H1 (cell line): ENCODE results near the gene SLC2A13.

ENCODE experiments used
- EZH2 ChIP-seq: fragments of 200-600 bp; sonication (generic); IDR thresholded peaks from 2 replicates; pipeline ENCODE4 v1.7.1; 2012; ENCODE audit warnings: low read depth, mild to moderate bottlenecking, moderate library complexity, low read length, inconsistent platforms; ENCODE audit not compliant: severe bottlenecking
- GTF2F1 ChIP-seq: IDR thresholded peaks from 2 replicates; pipeline ENCODE4 v1.6.1; 2012; ENCODE audit warnings: low read depth, low read length, improper control_type of control experiment, borderline replicate concordance
- POLR2A ChIP-seq, 2 experiments: IDR thresholded peaks; 1 replicate in 1 of 2; 2 replicates in 1 of 2; pipeline ENCODE4 v1.6.1; 2011; ENCODE audit warnings: low read depth in 2 of 2, low read length in 2 of 2, mild to moderate bottlenecking in 2 of 2; ENCODE audit errors: control extremely low read depth in 1 of 2
- POLR2AphosphoS5 ChIP-seq: IDR thresholded peaks from 2 replicates; pipeline ENCODE4 v1.6.1; 2011; ENCODE audit warnings: low read depth, low read length

GRCh38 chr12:39763890-39764169 is 342.1 kb downstream of the SLC2A13 start:
- TF ChIP-seq EZH2 (no peak), GTF2F1 (no peak), POLR2A (IDR thresholded peaks at IDR 0.05; ENCODE audit: control extremely low read depth in 1 of 2, low read depth in 2 of 2, low read length in 2 of 2) (no peak), POLR2AphosphoS5 (no peak)
